Posterior vena cava (tissue), 2 donors: ENCODE data around the gene RASGRF2. TPM values are rescaled to one million over a fixed set of nuclear protein-coding genes. Genes with fewer than 3 reads are reported as not detected.
"Not testable (repeated sequence)": the region's sequence is repeated elsewhere in the genome, so short reads cannot be mapped to it uniquely, and the experiment has no call there.

Experiments used
- DNase-seq: peaks from one replicate; pipeline ENCODE4 v3.0.0-alpha.2; 2020; ENCODE audit warnings: low spot score
- intact Hi-C, 2 donors: fragments of 100-400 bp; cut with DNase I; formaldehyde crosslinking; loops; one replicate each; pipeline versions ENCODE4 v1.14.1 to v1.14.2; 2022 to 2023
- total RNA-seq, 2 donors: library from RNA; stranded (reverse); fragmentation: NEBNext Ultra II Directional; extraction: Animal tissue kit (Norgen Biotek cat#: 25700); gene quantifications; one replicate each; pipeline ENCODE4 v1.2.1, GENCODE V29; 2021
- donor health status: DM: yes; HTN: yes; CAD: no.
- donor health status: DM: yes; HTN: yes; CAD: no.

Gene RASGRF2
- total RNA-seq, 2 donors from 2014 or later, result 5.1 to 6.8 TPM

DNA sequence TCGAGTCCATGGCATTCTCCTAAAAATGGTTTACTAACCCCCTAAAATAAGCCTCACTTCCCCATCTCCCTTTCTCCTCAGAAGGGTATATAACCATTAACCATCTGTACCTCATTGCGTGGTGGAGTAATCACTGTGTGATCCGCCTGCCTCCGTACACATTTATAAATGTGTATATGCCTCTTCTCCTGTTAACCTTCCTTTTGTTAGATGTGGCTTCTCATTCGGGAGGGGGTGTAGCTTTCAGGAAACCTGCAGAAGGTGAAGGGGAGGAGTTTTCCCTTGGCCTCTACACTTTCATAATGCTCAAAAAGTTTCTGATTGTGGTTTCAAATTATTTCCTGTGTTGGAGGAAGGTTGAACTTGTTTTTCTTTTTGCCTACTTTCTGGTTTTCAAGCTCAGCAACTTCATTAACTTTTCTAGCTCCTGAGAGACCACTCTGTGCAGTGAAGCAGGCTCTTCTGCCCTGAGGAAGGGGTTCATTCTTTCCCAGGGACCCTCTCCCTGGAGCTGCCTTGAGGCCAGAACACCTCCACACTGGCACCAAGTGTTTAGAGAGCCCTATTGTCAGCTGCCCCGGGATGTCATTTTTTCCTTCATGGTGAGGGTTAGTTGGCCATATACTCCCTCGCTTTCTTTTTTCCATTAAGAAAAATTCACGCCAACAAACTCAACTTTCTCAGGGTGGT lies 46.9 kb downstream of the RASGRF2 start:
- DNase-seq, result no peak
- intact Hi-C loops, result no loop called here

GRCh38 chr5:81007637-81008027 lies 47.5 kb downstream of the RASGRF2 start:
- intact Hi-C loops, result no loop called here
- DNase-seq, result no peak

- intact Hi-C loops, result no loop called here
- DNase-seq, result no peak
Measured at GRCh38 chr5:81010336-81011169, 50.4 kb downstream of the RASGRF2 start.

DNA sequence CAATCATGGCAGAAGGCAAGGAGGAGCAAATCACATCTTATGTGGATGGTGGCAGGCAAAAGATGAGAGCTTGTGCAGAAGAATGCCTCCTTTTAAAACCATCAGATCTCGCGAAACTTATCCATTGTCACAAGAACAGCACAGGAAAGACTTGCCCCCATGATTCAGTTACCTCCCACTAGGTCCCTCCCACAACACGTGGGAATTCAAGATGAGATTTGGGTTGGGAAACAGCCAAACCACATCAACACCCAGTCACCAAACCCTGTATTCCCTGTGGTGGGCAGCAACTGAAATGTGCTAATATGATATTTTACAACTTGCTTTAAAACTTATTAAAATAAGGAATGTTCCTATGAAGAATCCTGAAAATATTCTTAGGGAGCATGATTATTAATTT lies 54.2 kb downstream of the RASGRF2 start:
- DNase-seq, result no peak
- intact Hi-C loops, result no loop called here

DNA sequence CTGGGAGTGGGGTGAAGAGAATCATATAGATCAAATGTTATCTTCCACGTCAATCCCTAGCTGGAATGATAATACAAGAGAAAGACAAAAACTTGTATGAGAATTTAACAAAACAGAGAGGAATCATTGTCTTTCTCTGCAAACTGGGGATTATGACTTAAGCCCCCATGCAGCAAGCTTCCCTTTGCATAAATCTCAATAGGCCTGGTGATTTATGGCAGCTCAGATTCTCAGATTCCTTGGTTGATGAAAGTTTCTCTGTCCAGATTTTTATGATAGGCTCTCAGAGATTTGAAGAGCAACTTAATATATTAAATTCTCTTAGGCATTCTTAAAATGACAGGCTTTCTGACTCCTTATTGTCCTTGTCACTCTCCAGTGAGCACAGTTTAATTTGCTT lies 56.0 kb downstream of the RASGRF2 start:
- intact Hi-C loops, result no loop called here
- no peak for DNase-seq

DNA sequence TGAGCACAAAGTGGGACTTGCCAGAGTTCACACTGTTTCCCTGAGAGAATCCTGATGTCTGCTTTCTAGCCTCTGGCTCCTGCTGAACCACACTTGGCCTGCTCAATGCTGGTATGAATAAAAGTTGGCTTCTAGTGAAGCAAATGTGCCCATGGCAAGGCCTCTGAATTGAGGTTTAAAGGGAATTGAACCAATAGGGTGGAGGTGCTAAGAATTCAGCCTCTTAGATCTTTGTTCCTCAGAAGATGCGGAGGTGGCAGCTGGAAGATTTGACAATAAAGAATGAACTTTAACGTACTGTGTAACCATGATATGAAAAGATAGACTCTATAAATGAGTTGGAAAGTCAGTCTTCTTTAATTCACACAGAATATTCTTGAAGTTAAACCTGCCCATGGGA lies 57.2 kb downstream of the RASGRF2 start:
- no peak for DNase-seq
- intact Hi-C loops, result no loop called here

- intact Hi-C loops, DNase-seq: not testable (repeated sequence)
Measured at GRCh38 chr5:81018608-81019007, 58.4 kb downstream of the RASGRF2 start.

GRCh38 chr5:81019748-81020147 lies 59.6 kb downstream of the RASGRF2 start:
- intact Hi-C loops, result no loop called here
- DNase-seq, result no peak

GRCh38 chr5:81020478-81021167 lies 60.5 kb downstream of the RASGRF2 start:
- no peak for DNase-seq
- intact Hi-C loops, result no loop called here

- DNase-seq, result no peak
- intact Hi-C loops, result no loop called here
Measured at GRCh38 chr5:81021486-81021885, 61.3 kb downstream of the RASGRF2 start.

- DNase-seq, result no peak
- intact Hi-C loops, result no loop called here
Measured at GRCh38 chr5:81021951-81022687, 62.0 kb downstream of the RASGRF2 start.

GRCh38 chr5:81022688-81023084 lies 62.5 kb downstream of the RASGRF2 start:
- DNase-seq, result no peak
- intact Hi-C loops, result no loop called here

DNA sequence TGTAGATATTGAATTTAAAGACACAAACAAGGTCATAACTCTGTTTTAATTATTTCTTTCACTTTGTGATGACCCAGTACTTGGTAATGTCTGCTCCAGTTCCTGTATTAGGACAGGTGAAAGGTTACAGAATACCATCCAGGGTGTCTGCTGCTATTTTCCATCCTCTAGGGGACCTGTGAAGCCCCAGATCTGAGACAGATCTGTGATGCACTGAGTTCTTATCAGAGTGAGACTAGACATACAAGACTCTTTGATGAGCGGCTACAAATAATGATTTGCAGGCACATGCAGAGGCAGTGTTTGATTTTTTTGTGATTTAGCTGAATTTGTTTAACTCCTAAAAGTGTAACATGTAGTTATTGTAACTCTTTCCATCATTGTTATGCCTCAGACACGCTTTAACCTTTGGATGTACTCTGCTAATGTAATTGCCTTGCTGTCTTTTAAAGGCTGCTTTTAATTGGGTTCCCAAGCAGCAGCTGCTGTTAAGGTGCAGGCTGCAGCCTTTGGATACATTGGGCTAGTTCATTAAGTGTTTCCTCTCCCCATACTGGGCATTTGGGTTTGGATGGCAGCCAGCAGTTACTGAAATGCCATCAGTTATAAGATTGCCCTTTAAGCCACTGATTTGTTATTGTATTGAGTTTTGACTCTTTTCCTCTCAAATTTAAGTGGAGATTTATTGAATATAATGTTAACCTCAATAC lies 63.3 kb downstream of the RASGRF2 start:
- intact Hi-C loops, result no loop called here
- no peak for DNase-seq

GRCh38 chr5:81027481-81028058 lies 67.4 kb downstream of the RASGRF2 start:
- intact Hi-C loops, result no loop called here
- no peak for DNase-seq

DNA sequence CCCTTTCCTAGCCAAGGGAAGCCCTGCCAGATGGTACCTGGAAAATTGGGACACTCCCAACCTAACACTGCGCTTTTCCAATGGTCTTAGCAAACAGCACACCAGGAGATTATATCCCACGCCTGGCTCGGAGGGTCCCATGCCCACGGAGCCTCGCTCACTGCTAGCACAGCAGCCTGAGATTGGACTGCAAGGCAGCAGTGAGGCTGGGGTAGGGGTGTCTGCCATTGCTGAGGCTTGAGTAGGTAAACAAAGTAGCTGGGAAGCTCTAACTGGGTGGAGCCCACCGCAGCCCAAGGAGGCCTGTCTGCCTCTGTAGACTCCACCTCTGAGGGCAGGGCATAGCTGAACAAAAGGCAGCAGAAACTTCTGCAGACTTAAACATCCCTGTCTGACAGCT lies 68.7 kb downstream of the RASGRF2 start:
- intact Hi-C loops, DNase-seq: not testable (repeated sequence)

GRCh38 chr5:81029736-81030135 lies 69.6 kb downstream of the RASGRF2 start:
- intact Hi-C loops, DNase-seq: not testable (repeated sequence)

- intact Hi-C loops, result not testable (repeated sequence)
Measured at GRCh38 chr5:81030236-81031034, 70.3 kb downstream of the RASGRF2 start.

GRCh38 chr5:81035522-81035921 lies 75.4 kb downstream of the RASGRF2 start:
- intact Hi-C loops, result no loop called here
- DNase-seq, result no peak

More at GRCh38 chr5:81030236-81031034, 70.3 kb downstream of the RASGRF2 start:
- not testable (repeated sequence) for DNase-seq
